ENCODE data around the gene PDHB.

DNA sequence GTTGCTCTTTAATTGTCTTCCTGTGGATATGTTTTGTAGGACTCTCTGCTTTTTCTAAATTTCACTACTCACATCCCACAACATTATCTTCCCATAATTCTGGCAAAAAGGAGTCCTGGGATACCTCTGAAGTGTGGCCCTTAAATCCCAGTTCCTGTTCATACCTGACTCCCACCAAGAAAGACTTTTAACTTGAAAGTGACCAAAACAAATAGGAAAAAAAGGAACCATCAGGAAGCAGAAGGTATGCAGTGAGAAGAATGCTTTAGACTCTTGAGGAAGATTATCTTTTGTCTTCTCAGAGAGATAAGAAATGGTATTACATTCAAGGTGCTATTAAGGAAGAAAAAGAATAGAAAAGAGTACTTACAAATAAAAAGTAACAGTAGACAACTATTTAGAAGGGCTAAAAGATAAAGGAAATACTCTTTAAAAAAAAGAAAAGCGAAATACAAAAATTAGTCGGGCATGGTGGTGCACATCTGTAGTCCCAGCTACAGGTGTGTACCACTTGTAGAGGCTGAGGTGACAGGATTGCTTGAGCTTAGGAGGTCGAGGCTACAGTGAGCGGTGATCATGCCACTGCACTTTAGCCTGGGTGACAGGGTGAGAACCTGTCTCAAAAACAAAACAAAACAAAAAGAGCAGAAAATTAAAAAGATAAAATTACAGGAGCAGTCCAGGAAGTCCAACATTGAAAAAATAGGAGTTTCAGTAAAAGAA, 54.1 kb downstream of the PDHB start:
- TF ChIP-seq, protein P1, sequence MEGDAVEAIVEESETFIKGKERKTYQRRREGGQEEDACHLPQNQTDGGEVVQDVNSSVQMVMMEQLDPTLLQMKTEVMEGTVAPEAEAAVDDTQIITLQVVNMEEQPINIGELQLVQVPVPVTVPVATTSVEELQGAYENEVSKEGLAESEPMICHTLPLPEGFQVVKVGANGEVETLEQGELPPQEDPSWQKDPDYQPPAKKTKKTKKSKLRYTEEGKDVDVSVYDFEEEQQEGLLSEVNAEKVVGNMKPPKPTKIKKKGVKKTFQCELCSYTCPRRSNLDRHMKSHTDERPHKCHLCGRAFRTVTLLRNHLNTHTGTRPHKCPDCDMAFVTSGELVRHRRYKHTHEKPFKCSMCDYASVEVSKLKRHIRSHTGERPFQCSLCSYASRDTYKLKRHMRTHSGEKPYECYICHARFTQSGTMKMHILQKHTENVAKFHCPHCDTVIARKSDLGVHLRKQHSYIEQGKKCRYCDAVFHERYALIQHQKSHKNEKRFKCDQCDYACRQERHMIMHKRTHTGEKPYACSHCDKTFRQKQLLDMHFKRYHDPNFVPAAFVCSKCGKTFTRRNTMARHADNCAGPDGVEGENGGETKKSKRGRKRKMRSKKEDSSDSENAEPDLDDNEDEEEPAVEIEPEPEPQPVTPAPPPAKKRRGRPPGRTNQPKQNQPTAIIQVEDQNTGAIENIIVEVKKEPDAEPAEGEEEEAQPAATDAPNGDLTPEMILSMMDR (IDR thresholded peaks at IDR 0.05; ENCODE audit: low read depth, low read length), result no peak
- TF ChIP-seq EZH2phosphoT487 (IDR thresholded peaks at IDR 0.05; ENCODE audit: low read depth), result no peak

Data from OCI-LY3 (cell line).